Measurements from ENCODE around the gene SREBF1.

Gene SREBF1

DNA sequence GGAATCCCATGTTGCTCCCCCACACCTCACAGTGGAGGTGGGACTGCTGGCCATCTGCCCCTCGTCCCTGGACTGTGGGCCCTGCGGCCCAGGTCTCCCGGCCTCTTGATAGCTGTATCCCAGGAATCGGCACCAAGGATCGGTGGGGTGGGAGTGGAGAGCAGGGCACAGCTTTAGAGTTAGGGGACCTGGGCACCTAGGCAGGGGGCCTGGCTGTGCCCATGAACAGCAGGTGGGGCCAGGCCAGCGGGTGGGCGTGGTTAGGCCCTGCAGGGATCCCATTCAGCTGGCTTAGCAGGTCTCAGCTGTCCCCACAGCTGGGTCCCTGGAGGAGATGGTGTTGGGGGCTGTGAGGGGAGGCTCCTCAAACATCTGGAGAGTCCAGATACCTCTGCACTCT lies 49.2 kb downstream of the SREBF1 start:
- Histone ChIP-seq H3K36me3 (ENCODE audit: insufficient read depth, low read length) (no peaks in the 10 kb centered on the region), H3K9me3 (ENCODE audit: control insufficient read depth, insufficient read depth, low read length) (no peaks in the 10 kb centered on the region), H3K4me1 (ENCODE audit: insufficient read depth, low read length) (peaks cover 33% of the 10 kb centered on the region), H3K9ac (ENCODE audit: low read depth, low read length) (no peak overlapping the region)

DNA sequence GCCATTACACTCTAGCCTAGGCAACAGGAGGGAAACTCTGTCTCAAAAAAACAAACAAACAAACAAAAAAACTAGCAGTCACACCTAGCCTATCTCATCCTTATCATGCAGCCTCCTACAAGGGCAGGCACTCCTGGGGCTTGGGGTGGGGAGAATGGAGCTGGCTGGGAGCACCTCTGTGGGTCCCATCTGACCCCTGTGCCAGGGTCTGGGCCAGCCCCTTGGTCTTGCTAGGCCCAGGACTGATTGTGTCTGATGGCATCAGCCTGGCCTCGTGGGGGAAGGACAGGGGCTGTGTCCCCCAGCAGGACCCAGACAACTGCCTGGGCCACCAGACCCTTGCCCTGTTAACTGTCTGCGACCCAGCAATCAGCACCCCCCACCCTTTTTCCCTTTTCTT lies 49.8 kb downstream of the SREBF1 start:
- Histone ChIP-seq H3K9me3 (ENCODE audit: control insufficient read depth, insufficient read depth, low read length) (no peaks in the 10 kb centered on the region), H3K4me1 (ENCODE audit: insufficient read depth, low read length) (peaks cover 30% of the 10 kb centered on the region), H3K36me3 (ENCODE audit: insufficient read depth, low read length) (no peaks in the 10 kb centered on the region), H3K9ac (ENCODE audit: low read depth, low read length) (no peak overlapping the region)

DNA sequence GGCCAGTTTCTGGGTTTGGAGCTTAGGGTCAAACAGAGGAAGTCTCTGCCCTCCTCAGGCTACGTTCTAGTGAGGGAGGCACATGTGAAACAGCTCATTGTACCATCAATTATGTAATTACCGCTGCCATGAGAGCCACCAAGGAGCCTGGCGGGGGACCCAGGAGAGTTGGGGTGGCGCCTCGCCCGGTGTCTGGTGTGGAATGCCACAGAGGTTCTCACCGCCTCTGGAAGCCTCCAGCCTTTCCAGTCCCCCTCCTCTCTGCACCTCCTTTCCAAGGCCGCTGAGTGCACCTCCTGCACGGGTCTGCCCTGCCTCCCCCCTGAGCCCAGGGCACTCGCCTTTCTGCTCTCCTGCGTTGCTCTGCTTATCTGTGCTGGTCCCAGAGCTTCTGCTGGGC lies 51.4 kb downstream of the SREBF1 start:
- Histone ChIP-seq H3K36me3 (ENCODE audit: insufficient read depth, low read length) (no peaks in the 10 kb centered on the region), H3K9ac (ENCODE audit: low read depth, low read length) (no peak overlapping the region), H3K9me3 (ENCODE audit: control insufficient read depth, insufficient read depth, low read length) (no peaks in the 10 kb centered on the region), H3K4me1 (ENCODE audit: insufficient read depth, low read length) (peaks cover 18% of the 10 kb centered on the region)

DNA sequence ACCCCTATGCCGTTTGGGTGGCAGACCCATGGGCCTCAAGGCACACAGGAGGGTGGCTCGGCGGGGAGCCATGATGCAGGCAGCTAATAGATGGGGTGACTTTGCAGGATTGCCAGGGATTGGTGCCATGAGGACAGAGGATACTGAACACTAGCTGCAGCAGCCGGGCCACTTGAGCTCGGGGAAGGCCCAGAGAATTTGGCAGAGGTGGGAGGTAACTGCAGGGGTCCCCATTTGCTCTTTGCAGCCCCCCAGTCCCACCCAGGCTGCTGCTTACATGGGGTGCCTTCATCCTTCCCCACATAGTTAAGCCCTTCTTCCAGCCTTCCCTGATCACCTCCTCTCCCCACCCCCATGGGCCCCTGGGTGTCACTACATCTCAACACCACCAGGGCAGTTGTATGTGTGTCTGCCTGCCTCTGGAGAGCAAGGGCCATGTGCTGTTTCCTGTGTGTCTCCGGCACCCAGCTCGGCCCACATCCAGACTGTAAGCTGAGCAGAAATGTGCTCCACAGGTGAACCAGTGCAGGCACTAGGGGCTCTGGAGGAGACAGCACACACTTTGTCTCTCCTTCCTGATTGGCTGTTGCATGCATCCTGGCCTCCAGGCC lies 52.0 kb downstream of the SREBF1 start:
- Histone ChIP-seq H3K9ac (ENCODE audit: low read depth, low read length) (no peak overlapping the region), H3K4me1 (ENCODE audit: insufficient read depth, low read length) (peaks cover 19% of the 10 kb centered on the region), H3K9me3 (ENCODE audit: control insufficient read depth, insufficient read depth, low read length) (no peaks in the 10 kb centered on the region), H3K36me3 (ENCODE audit: insufficient read depth, low read length) (no peaks in the 10 kb centered on the region)

DNA sequence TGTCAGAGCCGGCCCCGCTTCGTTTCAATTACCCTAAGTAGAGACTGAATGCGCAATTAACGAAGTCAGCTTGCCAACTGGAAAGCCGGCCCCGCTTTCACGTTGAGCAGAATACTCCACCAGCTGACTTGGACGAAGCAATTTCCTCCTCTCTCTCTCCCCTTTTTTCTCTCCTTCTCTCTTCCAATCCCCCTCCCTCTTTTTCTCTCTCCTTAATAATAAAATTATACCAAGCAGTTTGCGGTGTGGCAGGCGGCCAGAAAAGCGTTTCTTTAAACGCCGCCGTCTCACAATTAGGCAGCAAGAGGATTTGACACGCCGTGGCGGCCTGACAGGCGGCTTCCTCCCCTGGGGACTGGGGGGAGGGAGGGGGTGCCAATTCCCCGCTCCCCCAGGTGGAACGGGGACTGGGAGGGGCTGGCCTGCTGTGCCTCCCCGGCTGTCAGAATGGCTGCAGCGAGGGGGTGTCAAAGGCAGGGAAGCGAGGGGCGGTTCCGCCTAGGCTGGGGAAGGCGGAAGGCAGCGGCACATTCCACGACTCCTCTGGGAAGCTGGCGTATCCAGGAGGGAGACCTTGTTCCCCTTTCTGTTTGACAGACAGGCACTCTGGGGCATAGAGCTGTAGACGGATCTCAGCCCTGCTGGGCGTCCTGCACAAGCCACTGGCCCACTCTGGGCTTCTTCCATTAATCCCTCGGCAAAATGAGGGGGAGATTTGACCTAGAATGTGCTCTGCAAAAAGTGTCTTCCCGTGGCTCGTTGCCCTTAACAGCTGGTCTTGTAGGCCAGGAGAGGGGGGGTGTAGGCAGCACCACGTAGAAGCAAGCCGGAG lies 52.7 kb downstream of the SREBF1 start:
- peaks cover 22% of the 10 kb centered on the region for H3K4me1 ChIP-seq (ENCODE audit: insufficient read depth, low read length)
- peak overlapping the region; percentile 68; the same call in 1 of the 2 replicates for H3K9ac ChIP-seq (ENCODE audit: low read depth, low read length)
- H3K36me3 ChIP-seq (ENCODE audit: insufficient read depth, low read length), result no peaks in the 10 kb centered on the region
- H3K9me3 ChIP-seq (ENCODE audit: control insufficient read depth, insufficient read depth, low read length), result no peaks in the 10 kb centered on the region

DNA sequence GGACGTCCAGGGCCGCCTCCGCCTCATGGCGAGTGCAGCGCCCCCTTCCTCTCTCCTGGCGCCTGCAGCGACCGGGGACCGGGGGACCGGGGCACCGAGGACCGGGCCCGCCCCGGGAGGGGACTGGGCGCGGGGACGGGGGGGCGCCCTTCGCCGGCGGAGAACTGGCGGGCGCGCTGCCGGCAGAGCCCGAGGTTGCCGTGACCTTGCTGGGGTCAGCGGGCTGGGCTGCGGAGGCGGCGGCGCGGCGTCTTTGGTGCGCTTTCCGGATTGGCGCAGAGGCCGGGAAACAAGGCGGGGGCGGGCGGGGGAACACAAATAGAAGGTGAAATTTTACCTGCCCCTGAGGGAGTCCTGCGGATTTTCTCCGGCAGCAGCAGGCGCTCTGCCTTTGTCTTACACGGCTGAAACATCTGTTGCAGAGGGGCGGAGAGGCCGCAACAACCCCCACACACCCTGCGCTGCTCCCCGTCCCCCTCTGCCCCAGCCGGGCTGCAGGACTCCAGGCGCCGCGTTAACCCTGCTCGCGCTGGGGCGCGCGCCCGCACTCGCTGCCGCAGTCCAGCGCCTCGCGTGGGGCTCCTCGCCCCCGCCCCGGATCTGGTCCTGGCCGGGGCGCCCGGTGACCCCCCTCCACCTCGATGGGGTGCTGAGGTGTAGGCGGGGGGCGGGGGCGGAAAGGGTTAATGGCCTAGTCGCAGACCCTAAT lies 53.5 kb downstream of the SREBF1 start:
- H3K9ac ChIP-seq (ENCODE audit: low read depth, low read length), result peak overlapping the region; percentile 68
- H3K4me1 ChIP-seq (ENCODE audit: insufficient read depth, low read length), result peaks cover 26% of the 10 kb centered on the region
- H3K9me3 ChIP-seq (ENCODE audit: control insufficient read depth, insufficient read depth, low read length), result no peaks in the 10 kb centered on the region
- H3K36me3 ChIP-seq (ENCODE audit: insufficient read depth, low read length), result no peaks in the 10 kb centered on the region

DNA sequence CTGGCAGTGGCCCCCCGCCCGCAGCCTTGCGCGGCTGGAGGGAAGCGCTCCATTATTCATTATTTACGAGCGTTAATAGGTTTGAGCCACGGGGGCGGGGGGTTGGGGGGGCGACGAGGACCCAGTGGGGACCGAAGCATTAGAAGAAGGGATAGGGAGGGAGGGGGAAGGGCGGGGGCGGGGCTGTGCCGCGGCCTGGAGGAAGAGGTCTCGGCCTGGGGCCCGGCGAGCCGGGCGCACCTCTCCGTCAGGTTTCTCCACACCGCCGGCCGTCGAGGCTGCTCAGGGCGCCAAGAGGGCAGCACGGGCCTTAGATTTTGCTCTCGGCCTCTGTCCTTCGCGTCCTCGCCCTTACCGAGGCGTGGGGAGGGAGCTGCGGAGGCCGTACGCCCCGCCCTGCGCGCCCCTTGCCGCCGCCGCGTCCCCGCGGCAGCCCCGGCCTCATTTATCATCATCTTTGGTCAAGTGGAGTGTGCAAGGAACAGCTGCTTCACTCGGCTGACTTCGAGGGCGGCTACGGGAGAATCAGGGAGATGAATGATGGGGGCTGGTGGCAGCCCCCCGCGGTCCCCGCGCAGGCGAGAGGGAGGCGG lies 54.2 kb downstream of the SREBF1 start:
- H3K9me3 ChIP-seq (ENCODE audit: control insufficient read depth, insufficient read depth, low read length), result no peaks in the 10 kb centered on the region
- no peaks in the 10 kb centered on the region for H3K36me3 ChIP-seq (ENCODE audit: insufficient read depth, low read length)
- H3K4me1 ChIP-seq (ENCODE audit: insufficient read depth, low read length), result peaks cover 26% of the 10 kb centered on the region
- peak overlapping the region; percentile 68 for H3K9ac ChIP-seq (ENCODE audit: low read depth, low read length)

DNA sequence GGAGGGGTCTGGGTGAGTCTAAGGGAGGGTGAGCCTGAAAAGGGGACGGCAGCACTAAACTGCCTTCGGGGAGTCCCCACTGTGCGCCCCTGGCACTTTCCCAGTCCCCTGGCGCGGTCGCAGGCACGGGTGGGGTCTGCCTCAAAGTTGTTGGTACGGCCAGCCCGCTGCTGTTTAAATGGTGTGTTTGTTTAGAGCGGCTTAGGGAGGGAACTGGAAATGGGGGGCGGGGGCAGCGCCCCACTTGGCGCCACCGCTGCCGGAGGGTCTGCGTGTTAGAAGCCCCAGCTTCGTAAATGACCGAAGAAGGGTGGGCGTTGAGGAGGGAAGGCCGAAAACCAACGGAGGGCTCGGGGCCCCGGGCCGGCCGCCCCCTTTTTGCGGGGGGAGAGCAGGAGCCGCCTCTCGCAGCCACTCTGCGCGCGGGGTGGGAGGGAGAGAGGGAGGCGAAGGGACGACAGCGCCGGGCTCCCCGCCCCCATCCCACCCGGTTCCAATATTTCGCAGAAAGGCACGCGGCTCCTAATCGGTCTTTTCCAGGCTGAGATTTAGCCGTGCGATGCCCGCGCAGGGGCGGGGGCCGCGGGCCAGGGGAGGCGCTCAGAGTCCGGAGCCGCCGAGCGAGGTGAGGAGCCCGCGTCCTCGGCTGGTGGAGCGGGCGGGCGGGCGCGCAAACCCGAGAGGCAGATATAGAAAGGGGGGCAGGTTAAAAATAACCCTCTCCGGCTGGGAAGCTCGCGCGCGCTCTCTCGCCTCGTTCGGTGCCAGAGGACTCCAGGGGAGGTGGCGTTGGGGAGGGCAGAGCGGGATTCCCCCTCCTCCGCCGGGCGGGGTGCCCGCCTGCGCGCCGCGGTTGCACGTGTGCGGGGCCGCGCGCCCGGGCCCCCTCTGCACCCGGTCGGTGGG lies 54.9 kb downstream of the SREBF1 start:
- H3K9me3 ChIP-seq (ENCODE audit: control insufficient read depth, insufficient read depth, low read length), result no peaks in the 10 kb centered on the region
- H3K36me3 ChIP-seq (ENCODE audit: insufficient read depth, low read length), result no peaks in the 10 kb centered on the region
- H3K9ac ChIP-seq (ENCODE audit: low read depth, low read length), result peak overlapping the region; percentile 68
- peaks cover 26% of the 10 kb centered on the region for H3K4me1 ChIP-seq (ENCODE audit: insufficient read depth, low read length)

DNA sequence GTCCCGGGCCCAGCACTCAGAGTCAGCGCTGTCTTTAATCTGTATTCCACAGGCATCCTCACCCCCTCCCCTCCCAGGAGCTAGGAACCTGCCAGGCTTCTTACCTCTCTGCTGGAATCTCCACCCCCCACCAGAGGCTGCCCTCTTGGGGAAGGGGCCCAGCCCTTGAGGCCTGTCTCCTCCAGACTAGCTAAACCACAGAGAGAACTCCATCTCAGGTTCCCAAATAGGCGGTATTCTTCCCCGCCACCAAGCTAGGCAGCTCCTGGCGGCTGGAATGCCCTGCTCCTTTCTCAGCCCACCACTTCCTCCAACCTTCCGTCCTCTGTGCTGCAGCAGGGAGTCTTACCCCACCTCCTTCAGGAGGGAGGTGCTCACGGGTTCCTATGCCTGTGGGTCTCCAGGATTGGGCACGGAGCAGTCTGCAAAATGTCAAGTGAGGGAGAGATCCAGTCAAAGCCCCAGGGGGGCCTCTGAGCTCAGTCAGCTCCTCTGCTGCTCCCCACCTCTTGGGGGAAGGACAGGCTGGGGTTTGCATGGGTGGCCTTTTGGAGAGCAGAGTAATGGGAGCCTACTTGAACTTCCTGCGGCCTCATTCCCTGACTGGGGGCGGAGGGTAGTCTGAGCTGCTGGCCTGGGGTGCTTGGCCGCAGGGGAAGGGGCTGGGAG lies 55.7 kb downstream of the SREBF1 start:
- no peaks in the 10 kb centered on the region for H3K36me3 ChIP-seq (ENCODE audit: insufficient read depth, low read length)
- no peaks in the 10 kb centered on the region for H3K9me3 ChIP-seq (ENCODE audit: control insufficient read depth, insufficient read depth, low read length)
- peaks cover 26% of the 10 kb centered on the region for H3K4me1 ChIP-seq (ENCODE audit: insufficient read depth, low read length)
- peak overlapping the region; percentile 68 for H3K9ac ChIP-seq (ENCODE audit: low read depth, low read length)

DNA sequence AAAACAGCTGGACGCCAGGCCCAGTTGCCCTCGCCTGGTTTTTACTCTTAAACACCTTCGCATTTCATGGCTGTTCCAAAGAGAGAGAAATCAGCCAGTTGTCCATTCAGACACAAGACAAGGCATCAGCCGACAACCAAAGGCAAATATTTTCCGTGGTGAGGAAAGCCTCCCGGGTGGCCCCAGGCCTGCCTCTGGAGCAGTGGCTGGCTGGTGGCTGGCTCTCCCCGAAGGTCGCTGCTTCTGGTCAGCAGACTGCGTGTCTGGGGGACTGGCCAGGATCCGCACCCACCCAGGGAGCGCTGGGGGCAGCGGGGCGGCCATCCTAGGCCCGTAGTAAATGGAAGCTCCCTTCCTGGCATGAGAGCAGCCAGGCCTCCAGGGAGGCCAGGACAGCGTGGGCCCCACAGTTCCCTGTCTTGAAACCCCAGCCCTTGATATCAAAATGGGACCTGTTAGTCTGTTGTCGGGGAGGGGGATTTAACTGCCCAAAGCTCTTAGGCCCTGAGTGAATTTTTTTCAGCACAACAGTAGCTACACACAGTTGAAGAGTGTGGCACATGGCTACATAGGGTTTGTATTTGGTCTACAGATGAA lies 57.7 kb downstream of the SREBF1 start:
- H3K9ac ChIP-seq (ENCODE audit: low read depth, low read length), result no peak overlapping the region
- peaks cover 14% of the 10 kb centered on the region; the same call in 1 of the 2 replicates for H3K4me1 ChIP-seq (ENCODE audit: insufficient read depth, low read length)
- no peaks in the 10 kb centered on the region for H3K9me3 ChIP-seq (ENCODE audit: control insufficient read depth, insufficient read depth, low read length)
- H3K36me3 ChIP-seq (ENCODE audit: insufficient read depth, low read length), result no peaks in the 10 kb centered on the region

DNA sequence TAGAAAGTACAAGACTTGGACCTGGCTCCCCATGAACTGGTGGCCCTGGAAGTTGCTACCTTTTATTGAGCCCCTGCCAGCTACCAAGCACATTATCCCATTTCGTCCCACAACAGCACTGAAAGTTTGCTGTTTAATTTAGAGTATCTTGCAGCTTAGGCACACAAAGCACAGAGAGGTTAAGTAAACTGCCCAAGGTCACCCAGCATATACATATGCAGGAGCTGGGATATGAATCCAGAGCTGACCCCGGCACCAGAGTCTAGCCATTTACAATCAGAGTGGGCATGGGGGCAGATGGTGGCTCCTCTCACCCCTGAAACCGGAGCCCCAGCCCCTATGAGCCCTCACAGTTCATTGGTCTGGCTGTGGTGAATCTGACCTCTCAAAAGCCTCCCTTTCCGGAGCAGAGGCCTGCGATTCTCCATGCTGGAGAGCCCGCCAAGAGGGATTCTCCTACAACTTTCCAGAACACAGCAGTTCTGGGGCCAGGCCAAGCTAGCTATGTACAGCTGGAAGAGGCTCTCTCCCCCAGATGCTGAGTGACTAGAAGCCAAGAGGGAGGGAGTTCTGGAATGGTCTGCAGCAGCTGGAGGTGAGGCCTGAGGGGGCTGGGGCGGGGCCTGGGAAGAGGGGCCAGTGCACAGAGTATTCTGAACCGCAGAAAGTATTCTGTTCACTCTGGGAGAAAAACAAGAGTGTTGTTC lies 58.3 kb downstream of the SREBF1 start:
- Histone ChIP-seq H3K36me3 (ENCODE audit: insufficient read depth, low read length) (no peaks in the 10 kb centered on the region), H3K9me3 (ENCODE audit: control insufficient read depth, insufficient read depth, low read length) (no peaks in the 10 kb centered on the region), H3K9ac (ENCODE audit: low read depth, low read length) (no peak overlapping the region), H3K4me1 (ENCODE audit: insufficient read depth, low read length) (peaks cover 14% of the 10 kb centered on the region; the same call in 1 of the 2 replicates)

DNA sequence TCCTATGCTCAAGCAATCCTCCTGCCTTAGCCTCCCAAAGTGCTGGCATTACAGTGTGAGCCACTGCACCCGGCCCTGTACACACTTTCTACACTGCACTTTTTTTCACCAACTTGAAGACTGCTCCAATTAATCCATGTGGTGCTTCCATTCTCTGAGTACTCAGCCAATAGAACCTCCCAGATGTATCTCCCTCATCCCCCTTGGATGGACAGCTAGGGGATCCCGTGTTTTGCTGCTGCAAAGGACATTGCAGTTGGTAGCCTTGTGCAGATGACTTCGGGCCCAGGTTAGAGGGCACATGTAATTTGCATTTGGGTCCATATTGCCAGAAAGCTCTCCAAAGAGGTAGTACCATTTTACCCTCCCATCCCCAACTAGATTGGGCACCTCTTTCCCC lies 59.9 kb downstream of the SREBF1 start:
- Histone ChIP-seq H3K9me3 (ENCODE audit: control insufficient read depth, insufficient read depth, low read length) (no peaks in the 10 kb centered on the region), H3K9ac (ENCODE audit: low read depth, low read length) (no peak overlapping the region)

More for the DNA sequence above, 59.9 kb downstream of the SREBF1 start:
- no peaks in the 10 kb centered on the region for H3K36me3 ChIP-seq (ENCODE audit: insufficient read depth, low read length)
- peaks cover 14% of the 10 kb centered on the region; the same call in 1 of the 2 replicates for H3K4me1 ChIP-seq (ENCODE audit: insufficient read depth, low read length)

All from ES-I3 (cell line).